Measurements from ENCODE around the gene PDE6G.

Gene PDE6G

GRCh38 chr17:81662002-81662401 lies 5.7 kb upstream of the PDE6G start:
- no peak for DNase-seq (ENCODE audit: low spot score)

GRCh38 chr17:81660441-81660840 lies 4.1 kb upstream of the PDE6G start:
- no peak for DNase-seq (ENCODE audit: low spot score)

- no peak for DNase-seq (ENCODE audit: low spot score)
These were observed 2.7 kb upstream of the PDE6G start for GRCh38 chr17:81659038-81659437.

GRCh38 chr17:81656835-81657234 lies 493 bp upstream of the PDE6G start:
- DNase-seq (ENCODE audit: low spot score) = no peak

GRCh38 chr17:81655378-81656117 lies 794 bp downstream of the PDE6G start:
- no peak for DNase-seq (ENCODE audit: low spot score)

GRCh38 chr17:81652906-81653771 lies 3.2 kb downstream of the PDE6G start:
- no peak for DNase-seq (ENCODE audit: low spot score)

- no peak for DNase-seq (ENCODE audit: low spot score)
These were observed 4.7 kb downstream of the PDE6G start for GRCh38 chr17:81651692-81652091.

GRCh38 chr17:81650951-81651350 lies 5.4 kb downstream of the PDE6G start:
- no peak for DNase-seq (ENCODE audit: low spot score)

GRCh38 chr17:81648707-81649085 lies 7.6 kb downstream of the PDE6G start:
- DNase-seq (ENCODE audit: low spot score) = no peak

GRCh38 chr17:81648013-81648706 lies 8.2 kb downstream of the PDE6G start:
- no peak for DNase-seq (ENCODE audit: low spot score)

- no peak for DNase-seq (ENCODE audit: low spot score)
These were observed 8.7 kb downstream of the PDE6G start for GRCh38 chr17:81647640-81648012.

GRCh38 chr17:81646869-81647600 lies 9.3 kb downstream of the PDE6G start:
- no peak for DNase-seq (ENCODE audit: low spot score)

- DNase-seq (ENCODE audit: low spot score) = no peak
These were observed 11.1 kb downstream of the PDE6G start for GRCh38 chr17:81644976-81645952.

- no peak for DNase-seq (ENCODE audit: low spot score)
These were observed 11.8 kb downstream of the PDE6G start for GRCh38 chr17:81644496-81644895.

- no peak for DNase-seq (ENCODE audit: low spot score)
These were observed 14.4 kb downstream of the PDE6G start for GRCh38 chr17:81641825-81642489.

GRCh38 chr17:81640011-81640410 lies 16.3 kb downstream of the PDE6G start:
- no peak for DNase-seq (ENCODE audit: low spot score)

GRCh38 chr17:81638683-81639082 lies 17.7 kb downstream of the PDE6G start:
- no peak for DNase-seq (ENCODE audit: low spot score)

- DNase-seq (ENCODE audit: low spot score) = peak; percentile 78
These were observed 19.6 kb downstream of the PDE6G start, which contains the start of the genes NPLOC4 and TSPAN10 for GRCh38 chr17:81636505-81637288. NPLOC4 (minus strand) TSS chr17:81637112; CDS start chr17:81636930, 182 bp downstream. TSPAN10 (plus strand) TSS chr17:81637196; CDS start chr17:81642413, 5,217 bp downstream.

- no peak for DNase-seq (ENCODE audit: low spot score)
These were observed 20.3 kb downstream of the PDE6G start for GRCh38 chr17:81635973-81636504.
